Neural cell (in vitro differentiated cells): ENCODE measurements around the gene C3orf85. TPM values are rescaled to one million over a fixed set of nuclear protein-coding genes. Genes with fewer than 3 reads are reported as not detected.

Source experiments
- H2AFZ ChIP-seq: fragments of 200-600, 300-800 bp; sonication (generic), shearing (Covaris generic); 2 replicates; pipeline ENCODE4 v1.6.0; 2014; ENCODE audit warnings: low read depth, mild to moderate bottlenecking, antibody characterized with exemption, low read length, moderate library complexity
- H3F3A ChIP-seq: fragments of 200-600 bp; shearing (Covaris generic); 2 replicates; pipeline ENCODE4 v1.6.1; 2016; ENCODE audit warnings: mild to moderate bottlenecking, moderate library complexity, mixed read lengths, antibody characterized with exemption, low read length; ENCODE audit not compliant: insufficient read depth, poor library complexity, severe bottlenecking
- H3K27ac ChIP-seq: fragments of 200-600, 300-800 bp; sonication (generic), shearing (Covaris generic); 2 replicates; pipeline ENCODE4 v1.5.1; 2014; ENCODE audit warnings: mild to moderate bottlenecking, low read length, moderate library complexity
- H3K27me3 ChIP-seq: fragments of 300-800, 200-600 bp; sonication (generic), shearing (Covaris generic); 2 replicates; pipeline ENCODE4 v1.6.0; 2014; ENCODE audit warnings: mild to moderate bottlenecking, low read depth, low read length, moderate library complexity; ENCODE audit not compliant: insufficient read depth
- H3K36me3 ChIP-seq: fragments of 300-800, 200-600 bp; sonication (generic), shearing (Covaris generic); 2 replicates; pipeline ENCODE4 v1.5.1; 2014; ENCODE audit warnings: mild to moderate bottlenecking, antibody characterized with exemption, low read length, moderate library complexity; ENCODE audit not compliant: insufficient read depth
- H3K4me2 ChIP-seq: fragments of 300-800, 200-600 bp; sonication (generic), shearing (Covaris generic); 2 replicates; pipeline ENCODE4 v1.6.0; 2014; ENCODE audit warnings: mild to moderate bottlenecking, low read length
- H3K4me3 ChIP-seq: fragments of 300-800, 200-600 bp; sonication (generic), shearing (Covaris generic); 2 replicates; pipeline ENCODE4 v1.5.1; 2014; ENCODE audit warnings: mild to moderate bottlenecking, low read length, moderate library complexity
- H3K79me2 ChIP-seq: fragments of 200-600 bp; shearing (Covaris generic); replicated peaks from 2 replicates; pipeline ENCODE4 v1.6.0; 2014; ENCODE audit warnings: mild to moderate bottlenecking, low read length, moderate library complexity; ENCODE audit not compliant: insufficient read depth
- H3K9ac ChIP-seq: fragments of 300-800, 200-600 bp; sonication (generic), shearing (Covaris generic); 2 replicates; pipeline ENCODE4 v1.6.1; 2016; ENCODE audit warnings: mild to moderate bottlenecking, low read length, mixed read lengths
- H3K9me2 ChIP-seq: fragments of 200-600 bp; shearing (Covaris generic); 2 replicates; pipeline ENCODE4 v1.6.1; 2016; ENCODE audit warnings: mild to moderate bottlenecking, low read length, mixed read lengths; ENCODE audit not compliant: insufficient read depth
- H3K9me3 ChIP-seq: fragments of 200-600, 300-800 bp; sonication (generic), shearing (Covaris generic); 2 replicates; pipeline ENCODE4 v1.6.1; 2016; ENCODE audit warnings: mild to moderate bottlenecking, mixed run types, low read length, moderate library complexity, mixed read lengths
- H4K20me1 ChIP-seq: fragments of 200-600 bp; shearing (Covaris generic); 2 replicates; pipeline ENCODE4 v1.6.1; 2016; ENCODE audit warnings: mild to moderate bottlenecking, mixed run types; ENCODE audit not compliant: insufficient read depth
- EP300 ChIP-seq: fragments of 450-650 bp; conservative IDR thresholded peaks from 2 replicates; pipeline ENCODE4 v1.6.1; 2014; ENCODE audit warnings: antibody characterized with exemption, mild to moderate bottlenecking, moderate library complexity; ENCODE audit not compliant: poor library complexity, severe bottlenecking
- EZH2 ChIP-seq: fragments of 200-600, 300-800 bp; shearing (Covaris generic), sonication (generic); IDR thresholded peaks from 2 replicates; pipeline ENCODE4 v1.6.1; 2014; ENCODE audit warnings: antibody characterized with exemption, low read length, borderline replicate concordance, mild to moderate bottlenecking; ENCODE audit not compliant: insufficient read depth, poor library complexity, severe bottlenecking
- MXI1 ChIP-seq: fragments of 450-650 bp; conservative IDR thresholded peaks from 2 replicates; pipeline ENCODE4 v1.6.1; 2014; ENCODE audit warnings: antibody characterized with exemption, mild to moderate bottlenecking; ENCODE audit not compliant: poor library complexity, severe bottlenecking
- POLR2AphosphoS5 ChIP-seq: IDR thresholded peaks from 2 replicates; pipeline ENCODE4 v1.6.1; 2012
- RAD21 ChIP-seq: fragments of 450-650 bp; conservative IDR thresholded peaks from 2 replicates; pipeline ENCODE4 v1.6.1; 2014; ENCODE audit warnings: antibody characterized with exemption, mild to moderate bottlenecking, moderate library complexity
- SMC3 ChIP-seq: fragments of 450-650 bp; conservative IDR thresholded peaks from 2 replicates; pipeline ENCODE4 v1.6.1; 2014; ENCODE audit warnings: antibody characterized with exemption, mild to moderate bottlenecking, moderate library complexity; ENCODE audit not compliant: poor library complexity
- TAF1 ChIP-seq: IDR thresholded peaks from 2 replicates; pipeline ENCODE4 v1.6.1; 2012; ENCODE audit warnings: low read depth
- polyA plus RNA-seq: library from polyadenylated mRNA; depleted of rRNA; stranded (reverse); fragments of >200 nt; gene quantifications from 2 replicates; pipeline ENCODE4 v1.2.3, GENCODE V29; 2014
- TF ChIP-seq, protein P1 (sequence below): fragments of 450-650 bp; IDR thresholded peaks from 2 replicates; pipeline ENCODE4 v1.5.1; 2014; ENCODE audit warnings: antibody characterized with exemption, mild to moderate bottlenecking, moderate library complexity; ENCODE audit not compliant: poor library complexity, severe bottlenecking
- TF ChIP-seq, protein P2 (sequence below): IDR thresholded peaks from 2 replicates; pipeline ENCODE4 v1.6.1; 2012; ENCODE audit warnings: borderline replicate concordance

Gene C3orf85
- polyA plus RNA-seq, 1 donor from 2014 or later = not detected

GRCh38 chr3:109161487-109162123 is 25.1 kb downstream of the C3orf85 start:
- Histone ChIP-seq H3K9me2 (no peaks in the 10 kb centered on the region), H3K27ac (no peak overlapping the region), H3K9me3 (no peaks in the 10 kb centered on the region), H3K4me3 (no peak overlapping the region), H3K36me3 (no peaks in the 10 kb centered on the region), H3K9ac (no peak overlapping the region), H4K20me1 (no peaks in the 10 kb centered on the region), H2AFZ (no peak overlapping the region), H3K79me2 (no peaks in the 10 kb centered on the region), H3K27me3 (no peaks in the 10 kb centered on the region), H3F3A (no peaks in the 10 kb centered on the region), H3K4me2 (no peak overlapping the region)
- TF ChIP-seq RAD21 (no peak), SMC3 (no peak), MXI1 (no peak), EZH2 (no peak), POLR2AphosphoS5 (no peak), TAF1 (no peak), EP300 (no peak)
- TF ChIP-seq, protein P1, sequence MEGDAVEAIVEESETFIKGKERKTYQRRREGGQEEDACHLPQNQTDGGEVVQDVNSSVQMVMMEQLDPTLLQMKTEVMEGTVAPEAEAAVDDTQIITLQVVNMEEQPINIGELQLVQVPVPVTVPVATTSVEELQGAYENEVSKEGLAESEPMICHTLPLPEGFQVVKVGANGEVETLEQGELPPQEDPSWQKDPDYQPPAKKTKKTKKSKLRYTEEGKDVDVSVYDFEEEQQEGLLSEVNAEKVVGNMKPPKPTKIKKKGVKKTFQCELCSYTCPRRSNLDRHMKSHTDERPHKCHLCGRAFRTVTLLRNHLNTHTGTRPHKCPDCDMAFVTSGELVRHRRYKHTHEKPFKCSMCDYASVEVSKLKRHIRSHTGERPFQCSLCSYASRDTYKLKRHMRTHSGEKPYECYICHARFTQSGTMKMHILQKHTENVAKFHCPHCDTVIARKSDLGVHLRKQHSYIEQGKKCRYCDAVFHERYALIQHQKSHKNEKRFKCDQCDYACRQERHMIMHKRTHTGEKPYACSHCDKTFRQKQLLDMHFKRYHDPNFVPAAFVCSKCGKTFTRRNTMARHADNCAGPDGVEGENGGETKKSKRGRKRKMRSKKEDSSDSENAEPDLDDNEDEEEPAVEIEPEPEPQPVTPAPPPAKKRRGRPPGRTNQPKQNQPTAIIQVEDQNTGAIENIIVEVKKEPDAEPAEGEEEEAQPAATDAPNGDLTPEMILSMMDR = no peak
- TF ChIP-seq, protein P2, sequence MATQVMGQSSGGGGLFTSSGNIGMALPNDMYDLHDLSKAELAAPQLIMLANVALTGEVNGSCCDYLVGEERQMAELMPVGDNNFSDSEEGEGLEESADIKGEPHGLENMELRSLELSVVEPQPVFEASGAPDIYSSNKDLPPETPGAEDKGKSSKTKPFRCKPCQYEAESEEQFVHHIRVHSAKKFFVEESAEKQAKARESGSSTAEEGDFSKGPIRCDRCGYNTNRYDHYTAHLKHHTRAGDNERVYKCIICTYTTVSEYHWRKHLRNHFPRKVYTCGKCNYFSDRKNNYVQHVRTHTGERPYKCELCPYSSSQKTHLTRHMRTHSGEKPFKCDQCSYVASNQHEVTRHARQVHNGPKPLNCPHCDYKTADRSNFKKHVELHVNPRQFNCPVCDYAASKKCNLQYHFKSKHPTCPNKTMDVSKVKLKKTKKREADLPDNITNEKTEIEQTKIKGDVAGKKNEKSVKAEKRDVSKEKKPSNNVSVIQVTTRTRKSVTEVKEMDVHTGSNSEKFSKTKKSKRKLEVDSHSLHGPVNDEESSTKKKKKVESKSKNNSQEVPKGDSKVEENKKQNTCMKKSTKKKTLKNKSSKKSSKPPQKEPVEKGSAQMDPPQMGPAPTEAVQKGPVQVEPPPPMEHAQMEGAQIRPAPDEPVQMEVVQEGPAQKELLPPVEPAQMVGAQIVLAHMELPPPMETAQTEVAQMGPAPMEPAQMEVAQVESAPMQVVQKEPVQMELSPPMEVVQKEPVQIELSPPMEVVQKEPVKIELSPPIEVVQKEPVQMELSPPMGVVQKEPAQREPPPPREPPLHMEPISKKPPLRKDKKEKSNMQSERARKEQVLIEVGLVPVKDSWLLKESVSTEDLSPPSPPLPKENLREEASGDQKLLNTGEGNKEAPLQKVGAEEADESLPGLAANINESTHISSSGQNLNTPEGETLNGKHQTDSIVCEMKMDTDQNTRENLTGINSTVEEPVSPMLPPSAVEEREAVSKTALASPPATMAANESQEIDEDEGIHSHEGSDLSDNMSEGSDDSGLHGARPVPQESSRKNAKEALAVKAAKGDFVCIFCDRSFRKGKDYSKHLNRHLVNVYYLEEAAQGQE = no peak

DNA sequence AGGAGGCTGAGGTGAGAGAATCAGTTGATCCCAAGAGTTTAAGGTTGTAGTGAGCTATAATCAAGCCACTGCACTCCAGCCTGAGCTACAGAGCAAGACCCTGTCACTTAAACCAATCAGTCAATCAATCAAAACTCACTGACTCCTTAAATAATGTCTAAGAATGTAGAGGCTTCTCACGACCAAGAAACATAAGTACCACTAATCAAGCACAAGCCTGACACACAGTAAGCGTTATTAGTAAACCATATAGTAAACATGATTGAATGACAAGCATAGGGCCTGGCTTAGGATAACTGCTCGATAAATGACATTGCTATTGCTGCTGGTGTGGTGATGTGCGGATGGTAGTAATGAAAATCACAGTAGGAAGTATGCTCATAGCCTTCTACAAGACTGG is 29.4 kb downstream of the C3orf85 start:
- Histone ChIP-seq H3K9me2 (no peaks in the 10 kb centered on the region), H3K9ac (no peak overlapping the region), H3F3A (peaks cover 4% of the 10 kb centered on the region), H3K4me3 (peak overlapping the region; percentile 34), H4K20me1 (no peaks in the 10 kb centered on the region), H2AFZ (no peak overlapping the region), H3K4me2 (peak overlapping the region; percentile 47), H3K79me2 (no peaks in the 10 kb centered on the region), H3K36me3 (no peaks in the 10 kb centered on the region), H3K9me3 (no peaks in the 10 kb centered on the region), H3K27ac (peak overlapping the region; percentile 37), H3K27me3 (no peaks in the 10 kb centered on the region)
- no peak for TF ChIP-seq SMC3
- TF ChIP-seq POLR2AphosphoS5 = peak; percentile 78
- peak; percentile 90 for TF ChIP-seq EP300
